Measurements from ENCODE around the gene TMEM270. TPM values are rescaled to one million over a fixed set of nuclear protein-coding genes. Genes with fewer than 3 reads are reported as not detected.

Gene TMEM270
- total and polyA plus RNA-seq, 2 of the 4 experiments (the other 2 are of a cell fraction): 0.17 TPM; not detected in 1

DNA sequence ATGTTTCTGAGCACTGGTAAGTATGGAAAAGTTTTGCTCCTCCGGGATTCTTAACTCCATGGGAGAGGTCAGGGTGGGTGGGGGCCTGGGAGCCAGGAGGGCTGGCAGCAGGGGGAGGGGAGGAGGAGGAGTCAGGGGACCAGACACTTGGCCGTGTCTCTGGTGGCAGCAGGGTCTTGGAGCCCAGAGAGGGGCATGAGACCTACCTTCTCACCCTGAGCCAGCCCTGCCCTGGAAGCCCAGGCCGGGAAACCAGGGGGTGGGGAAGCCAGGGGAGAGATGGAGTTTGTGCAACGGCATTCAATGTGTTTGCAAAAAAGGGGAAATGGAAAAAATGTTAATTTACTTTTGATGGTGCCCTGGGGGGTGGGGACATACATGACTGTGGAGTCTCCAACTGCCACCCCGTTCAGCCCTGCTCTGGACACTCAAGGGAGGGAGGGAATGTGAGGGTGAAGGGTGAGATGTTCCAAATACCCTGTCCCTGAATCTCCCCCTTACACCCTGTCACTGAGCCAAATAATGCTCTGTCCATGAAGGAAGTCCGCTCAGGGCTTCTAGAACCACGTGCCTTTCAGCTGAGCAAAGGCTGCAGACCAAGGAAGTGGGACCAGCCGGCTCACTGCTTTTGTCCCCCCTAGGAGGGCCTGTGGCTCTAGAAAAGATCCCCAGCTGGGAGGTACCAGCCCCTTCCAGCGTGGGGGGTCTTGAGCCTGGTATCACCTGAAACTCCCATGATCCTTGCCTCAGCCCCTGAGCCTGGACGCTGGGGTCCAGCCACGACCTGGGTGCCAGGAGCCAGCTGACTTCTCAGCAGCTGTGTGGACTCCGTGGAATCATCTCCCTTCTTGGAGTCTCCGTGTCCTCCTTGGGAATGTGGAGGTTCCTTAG is 48.3 kb downstream of the TMEM270 start:
- Histone ChIP-seq H2BK5ac (ENCODE audit: low read depth, low read length, poor library complexity, severe bottlenecking) (no peak overlapping the region), H3K36me3 (ENCODE audit: control insufficient read depth, insufficient read depth, low read length) (no peaks in the 10 kb centered on the region), H4K91ac (ENCODE audit: insufficient read depth, low read depth, low read length) (no peak overlapping the region), H3K4me2 (ENCODE audit: low read depth, low read length) (no peak overlapping the region), H2BK20ac (ENCODE audit: low read depth, low read length) (no peak overlapping the region), H3K18ac (ENCODE audit: low read depth, low read length) (no peak overlapping the region), H2AK9ac (replicated peaks; ENCODE audit: low read depth, low read length, poor library complexity) (peak overlapping the region; percentile 15), H3K27ac (ENCODE audit: insufficient read depth, low read length) (no peak overlapping the region), H2AFZ (replicated peaks; ENCODE audit: low read length, poor library complexity) (peak overlapping the region; percentile 59), H3K4ac (ENCODE audit: low read depth, low read length) (0 out of 2 replicates have a peak overlapping the region, but pooled peaks have one; percentile 16), H3K79me1 (ENCODE audit: low read depth in 1 of 2, low read length in 2 of 2) (no peaks in the 10 kb centered on the region), H4K8ac (ENCODE audit: low read depth in 2 of 2, low read length in 2 of 2) (0 out of 4 replicates have a peak overlapping the region, but pooled peaks of 1 of the 2 experiments have one; percentile 28), H2BK120ac (ENCODE audit: low read depth, low read length) (no peak overlapping the region), H3K56ac (ENCODE audit: extremely low read depth, insufficient read depth, low read length) (no peak overlapping the region), H3K9me1 (ENCODE audit: insufficient read depth, low read length) (no peaks in the 10 kb centered on the region), H3K9me3 (ENCODE audit: control insufficient read depth, insufficient read depth, low read length) (no peaks in the 10 kb centered on the region), H3K23ac (ENCODE audit: low read depth, low read length) (no peak overlapping the region), H3K9ac (ENCODE audit: low read depth, low read length) (no peak overlapping the region), H2BK15ac (ENCODE audit: low read depth, low read length) (no peak overlapping the region), H4K5ac (ENCODE audit: low read depth, low read length) (no peak overlapping the region), H3K14ac (replicated peaks; ENCODE audit: low read depth, low read length) (no peak overlapping the region), H4K20me1 (ENCODE audit: insufficient read depth, low read length) (no peaks in the 10 kb centered on the region), H3K27me3 (ENCODE audit: control insufficient read depth, insufficient read depth, low read length) (no peaks in the 10 kb centered on the region), H3K4me3 (ENCODE audit: insufficient read depth, low read depth, low read length) (no peak overlapping the region), H3K4me1 (ENCODE audit: control insufficient read depth, insufficient read depth, low read length) (no peaks in the 10 kb centered on the region; the same call in 1 of the 2 replicates), H2AK5ac (ENCODE audit: low read depth, low read length) (no peak overlapping the region)
- DNase-seq: no peak
- intact Hi-C loops (cut with micrococcal nuclease): no loop called here
- in situ Hi-C loops (cut with MboI; ENCODE audit: low sequenced_read_pairs): no loop called here
- ATAC-seq (ENCODE audit: low read depth): peak; percentile 60
- CTCF ChIA-PET: no interaction called here
- POLR2A ChIA-PET (ENCODE audit: unreplicated experiment): no interaction called here
- no peak for TF ChIP-seq SMC3 (IDR thresholded peaks at IDR 0.05; ENCODE audit: low read depth, low read length)
- TF ChIP-seq, protein P1, sequence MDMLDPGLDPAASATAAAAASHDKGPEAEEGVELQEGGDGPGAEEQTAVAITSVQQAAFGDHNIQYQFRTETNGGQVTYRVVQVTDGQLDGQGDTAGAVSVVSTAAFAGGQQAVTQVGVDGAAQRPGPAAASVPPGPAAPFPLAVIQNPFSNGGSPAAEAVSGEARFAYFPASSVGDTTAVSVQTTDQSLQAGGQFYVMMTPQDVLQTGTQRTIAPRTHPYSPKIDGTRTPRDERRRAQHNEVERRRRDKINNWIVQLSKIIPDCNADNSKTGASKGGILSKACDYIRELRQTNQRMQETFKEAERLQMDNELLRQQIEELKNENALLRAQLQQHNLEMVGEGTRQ (IDR thresholded peaks at IDR 0.05; ENCODE audit: low read depth, low read length): peak; percentile 18; the same call in 1 of the 2 replicates
- no TSS peak for BruUV-seq (replicated peaks)
- dilution Hi-C loops (cut with HindIII; ENCODE audit: low sequenced_read_pairs, unreplicated experiment): no loop called here
- 73% methylated on average over 2 of the region's 13 CpGs; no CpG with 5 or more reads in 1 of the 2 experiments for WGBS, 2 experiments (ENCODE audit: extremely low coverage in 2 of 2, insufficient read length in 1 of 2)
